NCI-H187 (cell line): ENCODE results near the gene TMEM59.
"Not testable (repeated sequence)": the region's sequence is repeated elsewhere in the genome, so short reads cannot be mapped to it uniquely, and the experiment has no call there.

ENCODE experiments used
- DNase-seq, 2 experiments: peaks; one replicate each; lab custom pipeline; 2025; lab: John Stamatoyannopoulos, UW

Gene TMEM59

DNA sequence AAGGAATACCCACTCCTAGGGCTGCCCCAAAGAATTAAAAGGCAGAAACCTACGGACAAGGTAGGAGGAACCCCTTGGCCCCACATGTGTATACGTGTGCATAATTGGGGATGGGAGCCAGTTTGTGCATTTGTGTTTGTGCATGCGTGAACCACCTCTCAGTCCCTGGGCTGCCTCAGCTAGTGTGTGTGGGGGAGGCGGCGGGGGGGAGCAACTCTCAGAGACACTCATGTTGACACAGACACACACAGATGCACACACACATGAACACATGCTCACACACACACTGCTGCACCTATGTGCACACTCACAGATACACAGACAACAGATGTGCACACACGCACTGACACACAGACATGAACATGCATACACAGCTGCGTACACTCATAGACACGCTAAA is 40.1 kb downstream of the TMEM59 start:
- DNase-seq, result no peak

DNA sequence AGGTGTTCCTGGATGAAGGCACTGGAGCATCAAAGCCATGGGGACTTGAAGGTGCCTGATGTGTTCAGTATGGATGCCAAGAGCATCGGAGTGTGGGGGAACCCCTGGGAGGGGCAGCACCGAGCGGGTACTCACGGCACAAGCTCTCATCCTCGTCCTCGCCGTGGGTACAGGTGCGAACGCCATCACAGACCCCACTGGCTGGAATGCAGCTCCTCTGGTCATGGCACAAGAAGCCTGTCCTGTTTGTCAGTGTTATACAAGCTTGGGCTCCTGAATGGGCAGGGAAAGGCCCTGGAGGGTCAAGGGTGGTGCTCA is 41.0 kb downstream of the TMEM59 start:
- DNase-seq, result no peak

GRCh38 chr1:54011316-54012007 is 41.5 kb downstream of the TMEM59 start:
- DNase-seq, result no peak

DNA sequence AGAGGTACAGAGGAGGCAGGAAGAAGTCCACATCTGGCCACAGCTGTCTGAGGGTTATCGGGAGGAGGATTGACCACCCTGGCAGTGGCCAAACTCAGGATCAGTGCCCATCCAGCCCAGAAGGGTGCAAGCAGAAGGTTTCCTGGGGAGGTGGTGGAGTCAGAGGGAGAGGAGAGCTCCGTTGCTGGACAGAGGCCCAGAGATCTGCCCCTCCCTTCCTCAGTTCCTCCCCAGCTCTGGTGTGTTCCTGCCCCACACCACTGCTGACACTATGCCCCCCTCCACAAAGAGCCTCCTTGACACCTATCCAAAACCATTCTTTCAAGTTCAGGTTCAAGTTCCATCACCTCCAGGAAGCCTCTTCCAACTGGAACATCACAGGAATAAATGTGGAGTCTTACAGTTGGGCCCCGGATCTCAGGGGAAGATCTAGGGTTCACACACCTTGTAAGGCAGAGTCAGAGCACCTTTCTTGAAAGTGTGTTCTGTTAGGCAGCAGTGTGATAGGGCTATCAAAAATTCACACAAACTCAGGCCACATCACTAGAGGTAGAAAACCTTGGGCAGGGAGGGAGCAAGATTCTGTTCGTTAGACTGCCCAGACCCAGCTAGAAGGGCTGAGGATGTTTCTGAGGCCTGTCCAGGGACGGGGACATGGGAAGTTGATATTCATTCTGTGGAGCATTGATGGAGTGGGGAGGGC is 42.4 kb downstream of the TMEM59 start:
- no peak for DNase-seq

DNA sequence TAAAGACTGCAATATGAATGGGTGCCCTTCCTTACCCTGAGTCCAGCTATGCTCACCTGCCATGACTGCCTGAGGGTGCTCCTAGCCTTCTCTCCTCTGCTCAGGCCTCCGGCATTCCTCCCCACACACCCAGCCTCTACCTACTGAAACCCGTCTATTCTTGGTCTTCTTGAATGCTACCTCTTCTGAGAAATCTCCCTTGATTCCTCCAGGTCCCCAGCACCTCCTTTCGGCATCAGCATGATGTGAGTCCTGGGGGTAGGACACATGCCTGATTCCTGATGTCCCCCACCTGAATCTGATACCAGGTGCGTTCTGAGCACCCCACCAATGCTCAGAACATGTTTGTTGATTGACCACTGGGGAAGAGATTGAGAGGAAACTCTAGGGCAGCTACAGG is 43.6 kb downstream of the TMEM59 start:
- no peak for DNase-seq

GRCh38 chr1:54008876-54009275 is 44.1 kb downstream of the TMEM59 start:
- DNase-seq, result no peak

DNA sequence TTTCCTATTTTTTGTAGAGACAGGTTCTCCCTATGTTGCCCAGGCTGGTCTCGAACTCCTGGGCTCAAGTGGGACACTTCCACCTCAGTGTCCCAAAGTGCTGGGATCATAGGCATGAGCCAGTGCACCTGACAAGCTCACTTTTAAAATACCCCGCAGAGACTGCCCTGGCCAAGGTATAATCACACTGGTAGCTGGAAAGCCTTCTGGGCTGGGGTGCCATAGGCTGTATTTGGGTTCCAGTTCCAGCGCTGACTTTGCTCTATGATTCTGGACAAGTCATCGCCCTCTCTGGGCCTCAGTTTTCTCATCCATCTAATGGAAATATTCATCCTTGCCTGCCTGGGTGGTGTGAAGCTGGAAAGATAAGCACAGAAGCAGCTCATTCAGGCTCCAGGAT is 45.4 kb downstream of the TMEM59 start:
- no peak for DNase-seq

DNA sequence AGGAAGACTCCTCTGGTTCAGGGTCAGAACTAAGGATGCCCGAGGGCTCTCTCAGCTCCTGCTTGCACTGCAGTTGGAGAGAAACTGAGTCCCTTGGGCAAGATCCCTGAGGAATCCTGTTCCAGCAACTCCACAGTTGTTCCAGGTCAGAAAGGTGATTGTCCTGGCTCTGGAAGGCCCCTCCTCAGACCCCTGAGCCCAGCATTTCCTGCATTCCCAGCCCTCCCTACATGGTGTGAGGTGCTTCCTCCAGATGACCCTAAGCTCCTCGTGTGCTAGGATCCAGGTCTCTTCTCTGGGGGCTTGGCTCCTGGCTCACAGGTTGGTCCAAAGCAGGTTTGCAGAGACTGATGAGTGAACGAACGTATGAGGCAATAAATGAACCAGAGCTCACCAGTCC is 46.5 kb downstream of the TMEM59 start:
- DNase-seq, result no peak

DNA sequence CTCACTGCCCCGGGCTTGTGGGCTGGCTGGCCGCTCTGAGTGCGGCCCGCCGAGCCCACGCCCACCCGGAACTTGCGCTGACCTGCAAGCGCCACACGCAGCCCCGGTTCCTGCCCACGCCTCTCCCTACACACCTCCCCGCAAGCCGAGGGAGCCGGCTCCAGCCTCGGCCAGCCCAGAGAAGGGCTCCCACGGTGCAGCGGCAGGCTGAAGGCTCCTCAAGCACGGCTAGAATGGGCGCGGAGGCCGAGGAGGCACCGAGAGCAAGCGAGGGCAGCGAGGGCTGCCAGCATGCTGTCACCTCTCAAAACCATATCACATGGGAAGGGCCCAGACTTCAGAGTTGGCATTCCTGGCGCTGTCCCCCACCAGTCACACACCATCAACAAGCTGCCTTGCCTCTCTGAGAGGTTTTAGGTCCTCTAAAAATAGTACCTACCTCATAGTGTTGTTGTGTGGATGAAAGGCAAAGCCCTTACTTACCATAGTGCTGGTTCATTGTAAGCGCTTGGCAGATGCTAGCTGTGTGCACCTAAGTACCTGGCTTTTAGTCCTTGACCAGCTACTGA is 48.4 kb downstream of the TMEM59 start:
- no peak for DNase-seq

DNA sequence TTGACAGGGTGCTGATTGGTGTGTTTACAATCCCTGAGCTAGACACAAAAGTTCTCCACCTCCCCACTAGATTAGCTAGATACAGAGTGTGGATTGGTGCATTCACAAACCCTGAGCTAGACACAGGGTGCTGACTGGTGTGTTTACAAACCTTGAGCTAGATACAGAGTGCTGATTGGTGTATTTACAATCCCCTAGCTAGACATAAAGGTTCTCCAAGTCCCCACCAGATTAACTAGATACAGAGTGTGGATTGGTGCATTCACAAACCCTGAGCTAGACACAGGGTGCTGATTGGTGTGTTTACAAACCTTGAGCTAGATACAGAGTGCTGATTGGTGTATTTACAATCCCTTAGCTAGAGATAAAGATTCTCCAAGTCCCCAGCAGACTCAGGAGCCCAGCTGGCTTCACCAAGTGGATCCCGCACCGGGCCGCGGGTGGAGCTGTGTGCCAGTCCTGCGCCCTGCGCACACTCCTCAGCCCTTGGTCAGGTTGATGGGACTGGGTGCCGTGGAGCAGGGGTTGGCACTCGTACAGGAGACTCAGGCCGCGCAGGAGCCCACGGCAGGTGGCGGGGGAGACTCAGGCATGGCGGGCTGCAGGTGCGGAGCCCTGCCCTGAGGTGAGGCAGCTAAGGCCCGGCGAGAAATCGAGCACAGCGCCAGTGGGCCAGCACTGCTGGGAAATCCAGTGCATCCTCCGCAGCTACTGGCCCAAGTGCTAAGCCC is 49.1 kb downstream of the TMEM59 start:
- DNase-seq, result not testable (repeated sequence)

- DNase-seq, result no peak
Measured at GRCh38 chr1:54003249-54003646, 49.8 kb downstream of the TMEM59 start.

DNA sequence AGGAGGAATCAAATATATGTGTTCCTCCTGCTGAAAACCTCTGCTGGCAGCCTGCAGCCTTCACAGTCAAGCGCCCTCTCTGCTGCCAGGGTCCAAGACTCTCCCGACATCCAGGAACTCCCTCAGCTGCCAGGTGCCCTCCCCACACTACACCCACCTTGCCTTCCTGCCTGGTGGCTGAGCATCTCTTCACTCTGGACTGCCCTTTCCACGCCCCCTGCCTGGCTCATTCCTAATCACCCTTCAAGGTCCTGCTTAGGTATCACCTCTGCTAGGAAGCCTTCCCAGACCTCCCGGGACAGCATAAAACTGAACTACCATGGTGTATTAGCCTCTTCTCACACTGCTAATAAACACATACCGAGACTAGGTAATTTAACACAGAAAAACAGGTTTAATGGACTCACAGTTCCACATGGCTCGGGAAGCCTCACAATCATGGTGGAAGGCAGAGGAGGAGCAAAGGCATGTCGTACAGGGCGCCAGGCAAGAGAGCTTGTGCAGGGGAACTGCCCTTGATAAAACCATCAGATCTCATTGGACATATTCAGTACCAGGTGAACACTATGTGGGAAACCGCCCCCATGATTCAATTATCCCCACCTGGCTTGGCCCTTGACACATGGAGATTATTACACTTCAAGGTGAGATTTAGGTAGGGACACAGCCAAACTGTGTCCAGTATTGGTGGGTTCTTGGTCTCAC is 50.3 kb downstream of the TMEM59 start:
- no peak for DNase-seq

DNA sequence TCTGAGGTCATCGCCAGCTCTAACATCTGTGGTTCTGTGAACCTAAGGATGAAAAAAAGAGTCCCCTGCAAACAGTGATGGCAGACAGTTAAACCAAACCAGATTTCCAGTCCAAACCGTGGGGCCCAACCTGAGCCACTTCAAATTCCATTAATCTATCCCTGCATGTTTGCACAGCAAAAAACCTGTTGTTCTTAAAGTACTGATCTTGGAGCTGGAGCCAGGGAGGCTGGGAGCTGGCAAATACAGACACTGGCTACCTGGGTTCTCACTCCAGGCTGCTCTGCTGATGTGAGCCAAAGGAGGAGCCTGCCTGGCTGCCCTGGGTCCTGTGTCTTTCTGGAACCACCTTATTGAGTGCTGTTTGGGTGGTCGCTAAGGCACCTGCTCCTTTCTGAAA is 51.4 kb downstream of the TMEM59 start:
- DNase-seq, result peak in 1 of 2 experiments; percentile 41

DNA sequence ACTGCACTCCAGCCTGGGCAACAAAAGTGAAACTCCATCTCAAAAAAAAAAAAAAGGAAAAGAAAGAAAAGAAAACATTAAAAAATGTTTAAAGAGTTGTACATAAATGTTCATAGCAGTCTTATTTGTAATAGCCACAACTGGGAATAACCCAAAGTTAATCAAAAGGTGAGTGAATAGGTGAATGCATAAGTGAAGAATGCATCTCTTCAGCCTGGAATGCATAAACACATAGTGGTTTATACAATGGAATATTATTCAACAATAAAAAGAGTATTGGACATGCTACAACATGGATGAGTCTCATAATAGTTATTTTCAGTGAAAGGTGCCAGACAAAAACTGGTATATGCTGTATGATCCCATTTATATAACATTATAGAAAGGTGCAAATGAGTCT is 53.1 kb downstream of the TMEM59 start:
- DNase-seq, result no peak

DNA sequence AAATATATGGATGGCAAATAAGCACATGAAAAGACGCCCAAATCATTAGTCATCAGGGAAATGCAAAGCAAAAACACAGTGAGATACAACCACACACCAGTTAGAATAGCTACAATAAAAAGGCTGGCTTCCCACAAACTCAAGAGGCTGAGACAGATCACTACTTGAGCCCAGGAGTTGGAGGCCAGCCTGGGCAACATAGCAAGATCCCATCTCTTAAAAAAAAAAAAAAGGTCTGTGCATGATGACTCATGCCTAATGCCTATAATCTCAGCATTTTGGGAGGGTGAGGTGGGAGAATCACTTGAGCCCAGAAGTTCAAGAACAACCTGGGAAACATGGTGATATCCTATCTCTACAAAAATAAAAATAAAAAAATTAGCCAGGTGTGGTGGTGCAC is 54.8 kb downstream of the TMEM59 start:
- no peak for DNase-seq

DNA sequence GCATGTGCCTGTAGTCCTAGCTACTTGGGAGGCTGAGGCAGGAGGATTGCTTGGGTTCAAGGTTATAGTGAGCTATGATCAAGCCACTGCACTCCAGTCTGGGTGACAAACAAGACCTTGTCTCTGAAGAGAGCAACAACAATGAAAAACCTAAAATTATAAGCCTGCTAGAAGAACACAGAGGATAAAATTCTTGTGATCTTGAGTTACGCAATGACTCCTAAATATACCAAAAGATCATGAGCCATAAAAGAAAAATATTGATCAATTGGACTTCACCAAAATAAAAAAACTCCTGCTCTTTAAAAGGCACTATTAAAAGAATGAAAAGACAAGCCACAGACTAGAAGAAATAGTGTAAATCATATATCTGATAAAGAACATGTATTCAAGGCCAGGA is 57.3 kb downstream of the TMEM59 start:
- DNase-seq, result no peak

DNA sequence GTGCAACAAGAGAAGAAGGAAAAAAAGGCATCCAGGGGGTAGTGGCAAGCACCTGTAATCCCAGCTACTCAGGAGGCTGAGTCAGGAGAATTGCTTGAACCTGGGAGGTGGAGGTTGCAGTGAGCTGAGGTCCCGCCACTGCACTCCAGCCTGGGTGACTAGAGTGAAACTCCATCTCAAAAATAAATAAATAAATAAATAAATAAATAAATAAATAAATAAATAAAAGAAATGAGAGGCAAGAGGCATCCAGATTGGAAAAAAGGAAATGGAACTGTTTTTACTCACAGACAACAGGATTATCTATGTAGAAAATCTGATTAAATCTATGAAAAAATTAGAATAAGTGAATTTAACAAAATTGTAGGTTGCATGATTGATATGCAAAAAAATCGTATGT is 58.5 kb downstream of the TMEM59 start:
- not testable (repeated sequence) for DNase-seq

- DNase-seq, result no peak
Measured at GRCh38 chr1:53992085-53992874, 60.7 kb downstream of the TMEM59 start.

DNA sequence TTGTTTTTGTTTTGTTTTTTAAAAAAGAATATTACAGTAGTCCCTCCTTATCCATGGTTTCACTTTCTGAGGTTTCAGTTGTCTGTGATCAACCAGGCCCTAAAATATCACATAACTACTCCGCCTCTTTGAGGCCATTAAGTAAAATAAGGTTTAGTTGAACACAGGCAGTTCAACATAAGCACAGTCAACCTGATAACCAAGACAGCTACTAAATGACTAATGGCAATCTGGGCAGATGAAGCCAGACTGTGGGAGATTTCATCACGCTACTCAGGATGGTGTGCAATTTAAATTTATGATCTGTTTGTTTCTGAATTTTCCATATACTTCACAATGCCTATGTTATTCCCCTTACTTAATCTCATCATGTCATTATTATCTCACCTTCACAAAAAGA is 65.1 kb downstream of the TMEM59 start:
- DNase-seq, result no peak

DNA sequence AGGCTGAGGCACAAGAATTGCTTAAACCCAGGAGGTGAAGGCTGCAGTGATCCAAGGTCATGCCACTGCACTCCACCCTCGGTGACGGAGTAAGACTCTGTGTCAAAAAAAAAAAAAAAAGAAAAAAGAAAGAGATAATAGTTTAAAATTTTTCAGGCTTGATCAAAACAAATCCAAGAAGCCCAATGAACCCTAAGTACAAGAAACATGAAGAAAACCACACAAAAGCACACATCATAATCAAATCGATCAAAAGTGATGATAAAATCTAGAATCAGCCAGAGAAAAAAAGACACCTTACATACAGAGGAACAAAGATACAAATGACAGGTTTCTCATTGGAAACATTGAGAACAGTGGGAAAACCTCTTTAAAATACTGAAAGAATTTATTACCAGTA is 66.5 kb downstream of the TMEM59 start:
- no peak for DNase-seq

- DNase-seq, result no peak
Measured at GRCh38 chr1:53984726-53985125, 68.3 kb downstream of the TMEM59 start.

GRCh38 chr1:53982763-53983104 is 70.3 kb downstream of the TMEM59 start:
- no peak for DNase-seq
